ENCODE measurements around the gene ZBTB40.

The ZBTB40 gene

GRCh38 chr1:22557341-22557950 is 105.8 kb downstream of the ZBTB40 start:
- Histone ChIP-seq H2AFZ (no peak overlapping the region), H3K27ac (no peak overlapping the region), H3K27me3 (ENCODE audit: control insufficient read depth, insufficient read depth, low read length) (peaks cover 5% of the 10 kb centered on the region), H3K9me3 (ENCODE audit: control insufficient read depth, low read length) (no peaks in the 10 kb centered on the region), H3K4me2 (ENCODE audit: low read length) (no peak overlapping the region), H3K4me1 (no peaks in the 10 kb centered on the region), H3K9ac (no peak overlapping the region), H3K4me3 (ENCODE audit: low read depth, low read length) (no peak overlapping the region), H3K79me2 (no peaks in the 10 kb centered on the region), H3K36me3 (ENCODE audit: control insufficient read depth, insufficient read depth, low read length) (no peaks in the 10 kb centered on the region)
- TF ChIP-seq, protein P1, sequence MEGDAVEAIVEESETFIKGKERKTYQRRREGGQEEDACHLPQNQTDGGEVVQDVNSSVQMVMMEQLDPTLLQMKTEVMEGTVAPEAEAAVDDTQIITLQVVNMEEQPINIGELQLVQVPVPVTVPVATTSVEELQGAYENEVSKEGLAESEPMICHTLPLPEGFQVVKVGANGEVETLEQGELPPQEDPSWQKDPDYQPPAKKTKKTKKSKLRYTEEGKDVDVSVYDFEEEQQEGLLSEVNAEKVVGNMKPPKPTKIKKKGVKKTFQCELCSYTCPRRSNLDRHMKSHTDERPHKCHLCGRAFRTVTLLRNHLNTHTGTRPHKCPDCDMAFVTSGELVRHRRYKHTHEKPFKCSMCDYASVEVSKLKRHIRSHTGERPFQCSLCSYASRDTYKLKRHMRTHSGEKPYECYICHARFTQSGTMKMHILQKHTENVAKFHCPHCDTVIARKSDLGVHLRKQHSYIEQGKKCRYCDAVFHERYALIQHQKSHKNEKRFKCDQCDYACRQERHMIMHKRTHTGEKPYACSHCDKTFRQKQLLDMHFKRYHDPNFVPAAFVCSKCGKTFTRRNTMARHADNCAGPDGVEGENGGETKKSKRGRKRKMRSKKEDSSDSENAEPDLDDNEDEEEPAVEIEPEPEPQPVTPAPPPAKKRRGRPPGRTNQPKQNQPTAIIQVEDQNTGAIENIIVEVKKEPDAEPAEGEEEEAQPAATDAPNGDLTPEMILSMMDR (IDR thresholded peaks at IDR 0.05) = no peak

- no peaks in the 10 kb centered on the region for H3K9me3 ChIP-seq (ENCODE audit: control insufficient read depth, low read length)
- no peaks in the 10 kb centered on the region for H3K36me3 ChIP-seq (ENCODE audit: control insufficient read depth, insufficient read depth, low read length)
- no peaks in the 10 kb centered on the region for H3K27me3 ChIP-seq (ENCODE audit: control insufficient read depth, insufficient read depth, low read length)
- no peaks in the 10 kb centered on the region for H3K79me2 ChIP-seq
- H2AFZ ChIP-seq = no peak within 1 kb of the TSS
- H3K4me2 ChIP-seq (ENCODE audit: low read length) = peak within 1 kb of the TSS; percentile 38
- no peak within 1 kb of the TSS for H3K27ac ChIP-seq
- no peak within 1 kb of the TSS for H3K4me3 ChIP-seq (ENCODE audit: low read depth, low read length)
- H3K9ac ChIP-seq = no peak within 1 kb of the TSS
- TF ChIP-seq, protein P1 (IDR thresholded peaks at IDR 0.05) = no peak
- no peaks in the 10 kb centered on the region for H3K4me1 ChIP-seq
Measured at GRCh38 chr1:22562584-22563583, 111.2 kb downstream of the ZBTB40 start, which contains the start of gene EPHA8. EPHA8 (plus strand) TSS chr1:22563489; CDS start chr1:22563636, 147 bp downstream.

GRCh38 chr1:22563671-22564602 is 112.3 kb downstream of the ZBTB40 start:
- Histone ChIP-seq H3K4me1 (no peaks in the 10 kb centered on the region), H3K36me3 (ENCODE audit: control insufficient read depth, insufficient read depth, low read length) (no peaks in the 10 kb centered on the region), H3K27me3 (ENCODE audit: control insufficient read depth, insufficient read depth, low read length) (no peaks in the 10 kb centered on the region), H3K27ac (no peak overlapping the region), H3K4me3 (ENCODE audit: low read depth, low read length) (no peak overlapping the region), H2AFZ (no peak overlapping the region), H3K79me2 (no peaks in the 10 kb centered on the region), H3K9ac (no peak overlapping the region), H3K4me2 (ENCODE audit: low read length) (no peak overlapping the region), H3K9me3 (ENCODE audit: control insufficient read depth, low read length) (no peaks in the 10 kb centered on the region)
- TF ChIP-seq, protein P1 (IDR thresholded peaks at IDR 0.05) = no peak

- Histone ChIP-seq H3K36me3 (ENCODE audit: control insufficient read depth, insufficient read depth, low read length) (no peaks in the 10 kb centered on the region), H3K4me2 (ENCODE audit: low read length) (no peak overlapping the region), H3K9ac (no peak overlapping the region), H3K4me1 (no peaks in the 10 kb centered on the region), H3K4me3 (ENCODE audit: low read depth, low read length) (no peak overlapping the region), H3K9me3 (ENCODE audit: control insufficient read depth, low read length) (no peaks in the 10 kb centered on the region), H3K27me3 (ENCODE audit: control insufficient read depth, insufficient read depth, low read length) (no peaks in the 10 kb centered on the region), H2AFZ (no peak overlapping the region), H3K79me2 (no peaks in the 10 kb centered on the region), H3K27ac (no peak overlapping the region)
- TF ChIP-seq, protein P1 (IDR thresholded peaks at IDR 0.05) = no peak
Measured at GRCh38 chr1:22566161-22566560, 114.5 kb downstream of the ZBTB40 start.

All from parathyroid adenoma (tissue), 2 donors.